B cell (primary cell): ENCODE measurements around the gene MYLK4. TPM values are rescaled to one million over a fixed set of nuclear protein-coding genes. Genes with fewer than 3 reads are reported as not detected.

ENCODE experiments used
- ATAC-seq: fragments of 200-7000 bp; cut with Tn5 transposase; one replicate; pipeline ENCODE4 v1.10.0; 2021; ENCODE audit warnings: low read depth, mild to moderate bottlenecking, moderate number of reproducible peaks, moderate library complexity
- CTCF ChIA-PET: fragments of 350-600 bp; sonication (Branson Sonifier 250); formaldehyde crosslinking; loops from one replicate; lab custom pipeline; 2021; ENCODE audit warnings: antibody characterized with exemption, inconsistent platforms; lab: Charles Lee
- POLR2A ChIA-PET: fragments of 350-600 bp; sonication (Branson Sonifier 250); formaldehyde crosslinking; loops from one replicate; lab custom pipeline; 2021; ENCODE audit warnings: antibody characterized with exemption; lab: Charles Lee
- DNase-seq: peaks from one replicate; pipeline ENCODE4 v3.0.0; 2013
- H2AFZ ChIP-seq: 2 replicates; pipeline ENCODE4 v1.6.1; 2012; ENCODE audit warnings: mild to moderate bottlenecking, low read depth, low read length; ENCODE audit not compliant: insufficient read depth, poor library complexity, severe bottlenecking
- H3K27ac ChIP-seq, 2 donors: 1 replicate in 1 of 2; 2 replicates in 1 of 2; pipeline ENCODE4 v1.5.1; 2012 to 2013; ENCODE audit warnings: low read length in 2 of 2, mild to moderate bottlenecking in 2 of 2, moderate library complexity in 1 of 2
- H3K27me3 ChIP-seq, 4 experiments: fragments of 200-600 bp in 1 of 4; sonication (generic) in 1 of 4; replicated peaks in 1 of 4; 1 replicate in 2 of 4; 2 replicates in 2 of 4; pipeline versions ENCODE4 v1.6.1 to v1.7.0; 2013 to 2016; ENCODE audit warnings: low read length in 3 of 4, mild to moderate bottlenecking in 2 of 4, mixed read lengths in 1 of 4, moderate library complexity in 1 of 4; ENCODE audit not compliant: insufficient read depth in 4 of 4, control insufficient read depth in 3 of 4; ENCODE audit errors: control extremely low read depth in 1 of 4
- H3K36me3 ChIP-seq, 2 experiments: replicated peaks in 1 of 2; 1 replicate in 1 of 2; 2 replicates in 1 of 2; pipeline versions ENCODE4 v1.6.1 to v1.7.1; 2013; ENCODE audit warnings: low read length in 1 of 2; ENCODE audit not compliant: insufficient read depth in 2 of 2, control insufficient read depth in 1 of 2; ENCODE audit errors: control extremely low read depth in 1 of 2, extremely low read depth in 1 of 2
- H3K4me1 ChIP-seq, 2 donors: fragments of 200-600 bp in 1 of 2; sonication (generic) in 1 of 2; 1 replicate in 1 of 2; 2 replicates in 1 of 2; pipeline versions ENCODE4 v1.5.1 to v1.6.1; 2013 to 2017; ENCODE audit warnings: low read length in 2 of 2; ENCODE audit not compliant: control insufficient read depth in 2 of 2, insufficient read depth in 2 of 2
- H3K4me2 ChIP-seq: replicated peaks from 2 replicates; pipeline ENCODE3; 2012; ENCODE audit warnings: mild to moderate bottlenecking, low read depth, low read length; ENCODE audit not compliant: poor library complexity, severe bottlenecking
- H3K4me3 ChIP-seq, 5 experiments: fragments of 200-600 bp in 1 of 5; sonication (generic) in 1 of 5; 1 replicate in 3 of 5; 2 replicates in 2 of 5; pipeline versions ENCODE4 v1.5.1 to v1.7.0; 2011 to 2016; ENCODE audit warnings: low read length in 4 of 5, mild to moderate bottlenecking in 4 of 5, low read depth in 2 of 5, control low read depth in 1 of 5, moderate library complexity in 1 of 5; ENCODE audit not compliant: insufficient read depth in 1 of 5; ENCODE audit errors: control extremely low read depth in 1 of 5, extremely low read depth in 1 of 5
- H3K79me2 ChIP-seq: fragments of 200-600 bp; sonication (generic); one replicate; pipeline ENCODE4 v1.6.0; 2016; ENCODE audit warnings: low read length; ENCODE audit not compliant: control insufficient read depth, insufficient read depth
- H3K9ac ChIP-seq: fragments of 200-600 bp; sonication (generic); 2 replicates; pipeline ENCODE4 v1.6.1; 2017; ENCODE audit warnings: mild to moderate bottlenecking, low read length, moderate library complexity
- H3K9me3 ChIP-seq, 3 donors: one replicate each; pipeline versions ENCODE4 v1.6.1 to v1.7.1; 2013; ENCODE audit warnings: low read length in 2 of 3; ENCODE audit not compliant: control insufficient read depth in 2 of 3, insufficient read depth in 1 of 3; ENCODE audit errors: control extremely low read depth in 1 of 3
- H4K20me1 ChIP-seq: 2 replicates; pipeline ENCODE4 v1.6.0; 2012; ENCODE audit warnings: mild to moderate bottlenecking, low read length; ENCODE audit not compliant: insufficient read depth, control insufficient read depth, poor library complexity, severe bottlenecking
- H3K27ac Mint-ChIP-seq: one replicate; pipeline ENCODE4 v1.8.0; 2021; ENCODE audit warnings: mixed read lengths
- H3K27me3 Mint-ChIP-seq: one replicate; pipeline ENCODE4 v1.8.0; 2021; ENCODE audit warnings: mixed read lengths
- H3K4me1 Mint-ChIP-seq: one replicate; pipeline ENCODE4 v1.8.0; 2021; ENCODE audit warnings: mixed read lengths
- H3K4me3 Mint-ChIP-seq: one replicate; pipeline ENCODE4 v1.8.0; 2021; ENCODE audit warnings: mixed read lengths
- H3K9me3 Mint-ChIP-seq: one replicate; pipeline ENCODE4 v1.8.0; 2022; ENCODE audit warnings: mixed read lengths; ENCODE audit not compliant: insufficient read depth
- EZH2 ChIP-seq: IDR thresholded peaks from 2 replicates; pipeline ENCODE4 v1.6.1; 2012; ENCODE audit warnings: borderline replicate concordance, low read depth, mild to moderate bottlenecking, moderate library complexity, low read length; ENCODE audit not compliant: insufficient read depth, poor library complexity, severe bottlenecking
- WGBS: methylation state at CpG from one replicate; pipeline ENCODE4 v1.1.5; 2013; ENCODE audit warnings: missing lambda C conversion rate; ENCODE audit not compliant: insufficient coverage; 5-methylcytosine and 5-hydroxymethylcytosine counted together
- intact Hi-C: fragments of 100-400 bp; cut with micrococcal nuclease; formaldehyde crosslinking; loops from one replicate; pipeline ENCODE4 v1.10.0; 2022
- polyA plus RNA-seq: library from polyadenylated mRNA; depleted of rRNA; stranded (reverse); fragments of >200 nt; gene quantifications from 2 replicates; pipeline ENCODE4 v1.2.3, GENCODE V29; 2012
- total RNA-seq, 2 donors: library from RNA; stranded (reverse); fragments of 120-200 nt in 1 of 2; gene quantifications; 1 replicate in 1 of 2; 2 replicates in 1 of 2; pipeline versions ENCODE4 v1.2.3 to v1.2.4, GENCODE V29; 2013 to 2022
- TF ChIP-seq, protein P1 (sequence below): fragments of 200-600 bp; IDR thresholded peaks from one replicate; pipeline ENCODE4 v1.8.0; 2022; ENCODE audit warnings: antibody characterized with exemption, mild to moderate bottlenecking

The MYLK4 gene
- total and polyA plus RNA-seq, 2 donors (not counting 1 experiment from before 2014, with no cell fraction given), result 0.51 to 1.2 TPM

GRCh38 chr6:2739335-2739734 is 11.4 kb downstream of the MYLK4 start:
- H3K4me3 Mint-ChIP-seq, result no peak overlapping the region
- peaks cover 4% of the 10 kb centered on the region for H3K27me3 Mint-ChIP-seq
- H3K27ac Mint-ChIP-seq, result no peak overlapping the region
- TF ChIP-seq EZH2, result no peak
- TF ChIP-seq, protein P1, sequence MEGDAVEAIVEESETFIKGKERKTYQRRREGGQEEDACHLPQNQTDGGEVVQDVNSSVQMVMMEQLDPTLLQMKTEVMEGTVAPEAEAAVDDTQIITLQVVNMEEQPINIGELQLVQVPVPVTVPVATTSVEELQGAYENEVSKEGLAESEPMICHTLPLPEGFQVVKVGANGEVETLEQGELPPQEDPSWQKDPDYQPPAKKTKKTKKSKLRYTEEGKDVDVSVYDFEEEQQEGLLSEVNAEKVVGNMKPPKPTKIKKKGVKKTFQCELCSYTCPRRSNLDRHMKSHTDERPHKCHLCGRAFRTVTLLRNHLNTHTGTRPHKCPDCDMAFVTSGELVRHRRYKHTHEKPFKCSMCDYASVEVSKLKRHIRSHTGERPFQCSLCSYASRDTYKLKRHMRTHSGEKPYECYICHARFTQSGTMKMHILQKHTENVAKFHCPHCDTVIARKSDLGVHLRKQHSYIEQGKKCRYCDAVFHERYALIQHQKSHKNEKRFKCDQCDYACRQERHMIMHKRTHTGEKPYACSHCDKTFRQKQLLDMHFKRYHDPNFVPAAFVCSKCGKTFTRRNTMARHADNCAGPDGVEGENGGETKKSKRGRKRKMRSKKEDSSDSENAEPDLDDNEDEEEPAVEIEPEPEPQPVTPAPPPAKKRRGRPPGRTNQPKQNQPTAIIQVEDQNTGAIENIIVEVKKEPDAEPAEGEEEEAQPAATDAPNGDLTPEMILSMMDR, result no peak
- ATAC-seq, result no peak
- Histone ChIP-seq H4K20me1 (no peaks in the 10 kb centered on the region), H3K36me3 (no peaks in the 10 kb centered on the region), H3K9ac (no peak overlapping the region), H3K27ac (no peak overlapping the region), H2AFZ (no peak overlapping the region), H3K4me3 (no peak overlapping the region), H3K4me2 (no peak overlapping the region), H3K27me3 (no peaks in the 10 kb centered on the region), H3K9me3 (no peaks in the 10 kb centered on the region), H3K4me1 (no peaks in the 10 kb centered on the region), H3K79me2 (no peaks in the 10 kb centered on the region)
- WGBS, result 85% methylated on average over 3 of the region's 4 CpGs
- POLR2A ChIA-PET, result no interaction called here
- DNase-seq, result no peak
- no peaks in the 10 kb centered on the region for H3K4me1 Mint-ChIP-seq
- CTCF ChIA-PET, result interaction anchor here (1.1 to 7.5 kb wide), 3 partner anchors 11 to 1142 kb away, joined by 3 to 98 read pairs (median 5); partner anchors contain the start of gene MYLK4
- intact Hi-C loops, result loop anchor here (10.0 kb wide), 1 partner anchor 495 kb away; the partner anchor contains the start of gene GMDS
- H3K9me3 Mint-ChIP-seq, result no peaks in the 10 kb centered on the region

DNA sequence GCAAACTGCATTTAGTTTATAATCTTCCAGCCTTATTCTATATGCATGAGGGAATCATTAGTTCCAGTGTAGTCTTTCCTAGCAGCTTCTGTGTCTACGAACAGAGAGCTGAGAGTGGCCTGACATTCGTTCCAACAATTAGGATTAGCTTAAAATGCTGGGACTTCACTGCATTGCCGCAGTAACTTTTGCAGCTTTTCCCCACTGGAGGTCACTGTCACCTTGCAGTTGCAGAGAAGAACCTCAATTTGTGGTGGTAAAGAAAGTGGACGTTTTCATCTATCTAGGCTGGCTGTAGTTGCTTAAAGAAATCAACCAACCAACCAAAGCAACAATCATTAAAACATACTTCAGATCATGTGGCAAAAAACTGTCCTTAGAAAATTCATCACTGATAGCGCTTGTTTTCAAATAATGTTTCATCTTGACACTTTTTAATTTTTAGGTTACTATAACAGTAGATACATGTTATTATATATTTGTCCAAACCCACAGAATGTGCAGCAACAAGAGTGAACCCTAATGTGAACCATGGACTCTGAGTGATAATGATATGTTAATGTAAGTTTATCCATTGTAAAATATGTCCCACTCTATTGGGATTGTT is 12.2 kb downstream of the MYLK4 start:
- ATAC-seq, result peak; percentile 31
- no peak for TF ChIP-seq EZH2
- TF ChIP-seq, protein P1, result peak; percentile 71
- intact Hi-C loops, result loop anchor here (1.0 to 10.0 kb wide), 2 partner anchors 12 to 494 kb away; partner anchors contain the start of genes GMDS and MYLK4
- CTCF ChIA-PET, result interaction anchor here (0.6 to 7.5 kb wide), 19 partner anchors 12 to 1142 kb away, joined by 3 to 98 read pairs (median 5); partner anchors contain the start of genes MYLK4, SERPINB1 and WRNIP1
- H4K20me1 ChIP-seq, result no peaks in the 10 kb centered on the region
- H3K27ac ChIP-seq, result no peak overlapping the region
- no peak overlapping the region for H3K9ac ChIP-seq
- Mint-ChIP-seq H3K4me1 (peaks cover 5% of the 10 kb centered on the region), H3K27me3 (peaks cover 2% of the 10 kb centered on the region), H3K27ac (no peak overlapping the region), H3K9me3 (no peaks in the 10 kb centered on the region), H3K4me3 (no peak overlapping the region)
- H3K9me3 ChIP-seq, result peaks cover 0 to 7% (median 5%) of the 10 kb centered on the region in 3 donors
- H3K4me2 ChIP-seq, result no peak overlapping the region
- no peaks in the 10 kb centered on the region for H3K79me2 ChIP-seq
- H3K4me1 ChIP-seq, result peaks cover 3 to 4% of the 10 kb centered on the region in 2 donors
- peak; percentile 62 for DNase-seq
- POLR2A ChIA-PET, result no interaction called here
- WGBS, result 4% methylated on average over 3 of the region's 5 CpGs
- H3K27me3 ChIP-seq, result no peaks in the 10 kb centered on the region
- no peak overlapping the region for H3K4me3 ChIP-seq
- no peak overlapping the region for H2AFZ ChIP-seq
- no peaks in the 10 kb centered on the region for H3K36me3 ChIP-seq
